Measurements from ENCODE around the gene S100Z.

- TF ChIP-seq, protein P1, sequence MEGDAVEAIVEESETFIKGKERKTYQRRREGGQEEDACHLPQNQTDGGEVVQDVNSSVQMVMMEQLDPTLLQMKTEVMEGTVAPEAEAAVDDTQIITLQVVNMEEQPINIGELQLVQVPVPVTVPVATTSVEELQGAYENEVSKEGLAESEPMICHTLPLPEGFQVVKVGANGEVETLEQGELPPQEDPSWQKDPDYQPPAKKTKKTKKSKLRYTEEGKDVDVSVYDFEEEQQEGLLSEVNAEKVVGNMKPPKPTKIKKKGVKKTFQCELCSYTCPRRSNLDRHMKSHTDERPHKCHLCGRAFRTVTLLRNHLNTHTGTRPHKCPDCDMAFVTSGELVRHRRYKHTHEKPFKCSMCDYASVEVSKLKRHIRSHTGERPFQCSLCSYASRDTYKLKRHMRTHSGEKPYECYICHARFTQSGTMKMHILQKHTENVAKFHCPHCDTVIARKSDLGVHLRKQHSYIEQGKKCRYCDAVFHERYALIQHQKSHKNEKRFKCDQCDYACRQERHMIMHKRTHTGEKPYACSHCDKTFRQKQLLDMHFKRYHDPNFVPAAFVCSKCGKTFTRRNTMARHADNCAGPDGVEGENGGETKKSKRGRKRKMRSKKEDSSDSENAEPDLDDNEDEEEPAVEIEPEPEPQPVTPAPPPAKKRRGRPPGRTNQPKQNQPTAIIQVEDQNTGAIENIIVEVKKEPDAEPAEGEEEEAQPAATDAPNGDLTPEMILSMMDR (IDR thresholded peaks at IDR 0.05) = no peak
- TF ChIP-seq SIN3A (IDR thresholded peaks at IDR 0.05; ENCODE audit: borderline replicate concordance, insufficient read depth, low read depth, low read length) = no peak
These were observed 29.3 kb upstream of the S100Z start for GRCh38 chr5:76820526-76820890.

Measured in Panc1 (cell line).